Mesendoderm (in vitro differentiated cells): ENCODE measurements around the gene DCAF11.
A peak's percentile ranks its signal among the peaks of the same experiment; 100 is the strongest.

Experiments used
- DNase-seq: peaks from one replicate; pipeline ENCODE4 v3.0.0; 2013
- H2AK5ac ChIP-seq: 2 replicates; pipeline ENCODE4 v1.6.1; 2013; ENCODE audit warnings: low read length, inconsistent platforms
- H2BK120ac ChIP-seq: 2 replicates; pipeline ENCODE4 v1.6.1; 2013; ENCODE audit warnings: low read depth, mild to moderate bottlenecking, low read length, moderate library complexity, mixed read lengths
- H2BK15ac ChIP-seq: replicated peaks from 2 replicates; pipeline ENCODE4 v1.6.1; 2013; ENCODE audit warnings: low read depth, mild to moderate bottlenecking, moderate library complexity
- H2BK5ac ChIP-seq: 2 replicates; pipeline ENCODE4 v1.6.1; 2013; ENCODE audit warnings: low read length, inconsistent platforms
- H3K18ac ChIP-seq: 2 replicates; pipeline ENCODE4 v1.6.1; 2013; ENCODE audit warnings: mild to moderate bottlenecking, low read length, mixed read lengths
- H3K23ac ChIP-seq: one replicate; pipeline ENCODE4 v1.6.1; 2013; ENCODE audit warnings: low read length
- H3K27ac ChIP-seq: 2 replicates; pipeline ENCODE4 v1.5.1; 2013; ENCODE audit warnings: low read depth, mild to moderate bottlenecking, inconsistent platforms, low read length, moderate library complexity
- H3K27me3 ChIP-seq: 2 replicates; pipeline ENCODE4 v1.6.1; 2013; ENCODE audit warnings: low read length, control low read depth, mild to moderate bottlenecking, inconsistent platforms; ENCODE audit not compliant: insufficient read depth, poor library complexity
- H3K36me3 ChIP-seq: 2 replicates; pipeline ENCODE4 v1.6.1; 2013; ENCODE audit warnings: low read length, inconsistent platforms; ENCODE audit not compliant: control insufficient read depth, insufficient read depth
- H3K4ac ChIP-seq: one replicate; pipeline ENCODE4 v1.6.1; 2013; ENCODE audit warnings: low read depth, mild to moderate bottlenecking, low read length, moderate library complexity
- H3K4me1 ChIP-seq: 2 replicates; pipeline ENCODE4 v1.6.1; 2013; ENCODE audit warnings: low read depth, low read length, inconsistent platforms; ENCODE audit not compliant: control insufficient read depth
- H3K4me2 ChIP-seq: 2 replicates; pipeline ENCODE4 v1.6.1; 2013; ENCODE audit warnings: low read length
- H3K4me3 ChIP-seq: 2 replicates; pipeline ENCODE4 v1.5.1; 2013; ENCODE audit warnings: mild to moderate bottlenecking, low read length
- H3K56ac ChIP-seq: one replicate; pipeline ENCODE4 v1.6.1; 2013; ENCODE audit warnings: low read length
- H3K79me1 ChIP-seq: 2 replicates; pipeline ENCODE4 v1.6.1; 2013; ENCODE audit warnings: low read length, inconsistent platforms
- H3K79me2 ChIP-seq: 2 replicates; pipeline ENCODE4 v1.6.1; 2013; ENCODE audit warnings: mild to moderate bottlenecking, low read length; ENCODE audit not compliant: control insufficient read depth, insufficient read depth
- H3K9ac ChIP-seq: 2 replicates; pipeline ENCODE4 v1.6.1; 2013; ENCODE audit warnings: low read length, inconsistent platforms
- H4K5ac ChIP-seq: one replicate; pipeline ENCODE4 v1.6.1; 2013; ENCODE audit warnings: low read length
- H4K8ac ChIP-seq: one replicate; pipeline ENCODE4 v1.6.1; 2013; ENCODE audit warnings: low read depth, mild to moderate bottlenecking, control low read depth, low read length, moderate library complexity
- WGBS: extraction: QIAGEN DNeasy Blood & Tissue Kit; methylation state at CpG from one replicate; pipeline ENCODE4 v1.1.7; 2013; ENCODE audit warnings: low lambda C conversion rate, missing lambda C conversion rate; ENCODE audit not compliant: insufficient coverage; ENCODE audit errors: extremely low coverage; 5-methylcytosine and 5-hydroxymethylcytosine counted together

DCAF11 gene

GRCh38 chr14:24164518-24164991 lies 50.0 kb downstream of the DCAF11 start:
- H3K4me3 ChIP-seq, result no peak overlapping the region

GRCh38 chr14:24165785-24166184 lies 51.2 kb downstream of the DCAF11 start:
- Histone ChIP-seq H2AK5ac (no peak overlapping the region), H3K27ac (no peak overlapping the region), H3K4me3 (no peak overlapping the region), H4K5ac (no peak overlapping the region), H3K9ac (no peak overlapping the region), H2BK5ac (no peak overlapping the region), H3K4ac (no peak overlapping the region), H3K36me3 (peaks cover 9% of the 10 kb centered on the region), H3K79me1 (peaks cover 2% of the 10 kb centered on the region), H3K4me2 (no peak overlapping the region), H3K18ac (no peak overlapping the region), H3K56ac (no peak overlapping the region), H4K8ac (no peak overlapping the region), H3K23ac (no peak overlapping the region), H3K27me3 (no peaks in the 10 kb centered on the region), H2BK120ac (no peak overlapping the region), H2BK15ac (no peak overlapping the region), H3K4me1 (peaks cover 5% of the 10 kb centered on the region), H3K79me2 (no peaks in the 10 kb centered on the region)
- no peak for DNase-seq
- no CpG with 5 or more reads among the region's 5 CpGs for WGBS

More at GRCh38 chr14:24164518-24164991, 50.0 kb downstream of the DCAF11 start:
- Histone ChIP-seq H3K18ac (no peak overlapping the region), H3K9ac (no peak overlapping the region), H2AK5ac (no peak overlapping the region), H2BK120ac (no peak overlapping the region), H3K79me2 (no peaks in the 10 kb centered on the region), H3K27me3 (no peaks in the 10 kb centered on the region), H3K4me1 (peaks cover 5% of the 10 kb centered on the region), H3K23ac (no peak overlapping the region), H4K8ac (no peak overlapping the region), H3K4me2 (no peak overlapping the region), H3K56ac (no peak overlapping the region), H3K4ac (no peak overlapping the region), H2BK15ac (no peak overlapping the region), H4K5ac (no peak overlapping the region), H3K27ac (no peak overlapping the region), H2BK5ac (no peak overlapping the region), H3K79me1 (peaks cover 2% of the 10 kb centered on the region), H3K36me3 (peaks cover 11% of the 10 kb centered on the region)
- DNase-seq, result no peak
- no CpG with 5 or more reads among the region's 14 CpGs for WGBS

- H3K36me3 ChIP-seq, result peaks cover 6% of the 10 kb centered on the region
- H3K27ac ChIP-seq, result no peak overlapping the region
- H3K79me1 ChIP-seq, result no peaks in the 10 kb centered on the region
- no peak overlapping the region for H2BK5ac ChIP-seq
- H3K4me3 ChIP-seq, result no peak overlapping the region
- H2BK120ac ChIP-seq, result no peak overlapping the region
- peaks cover 3% of the 10 kb centered on the region for H3K4me1 ChIP-seq
- H2BK15ac ChIP-seq, result no peak overlapping the region
- H3K27me3 ChIP-seq, result no peaks in the 10 kb centered on the region
- no peak overlapping the region for H3K18ac ChIP-seq
- no peak for DNase-seq
- no peak overlapping the region for H4K5ac ChIP-seq
- H3K9ac ChIP-seq, result no peak overlapping the region
- H4K8ac ChIP-seq, result no peak overlapping the region
- no peaks in the 10 kb centered on the region for H3K79me2 ChIP-seq
- no peak overlapping the region for H3K56ac ChIP-seq
- H3K4ac ChIP-seq, result no peak overlapping the region
- no CpG with 5 or more reads among the region's 3 CpGs for WGBS
- no peak overlapping the region for H2AK5ac ChIP-seq
- H3K4me2 ChIP-seq, result no peak overlapping the region
- no peak overlapping the region for H3K23ac ChIP-seq
Measured at GRCh38 chr14:24167469-24168114, 53.0 kb downstream of the DCAF11 start.

GRCh38 chr14:24171422-24172260 lies 57.1 kb downstream of the DCAF11 start, which contains the start of gene REC8:
Gene REC8 (plus strand): TSS chr14:24172080. CDS start chr14:24172553, 473 bp downstream.
- Histone ChIP-seq H2BK5ac (no peak within 1 kb of the TSS), H3K27me3 (no peaks in the 10 kb centered on the region), H3K4me1 (peaks cover 3% of the 10 kb centered on the region), H2BK15ac (no peak within 1 kb of the TSS), H4K8ac (no peak within 1 kb of the TSS), H3K4me3 (peak within 1 kb of the TSS; percentile 57), H3K9ac (peak within 1 kb of the TSS; percentile 75), H3K4me2 (peak within 1 kb of the TSS; percentile 92), H2BK120ac (no peak within 1 kb of the TSS), H3K79me1 (no peaks in the 10 kb centered on the region), H3K18ac (no peak within 1 kb of the TSS), H4K5ac (no peak within 1 kb of the TSS), H3K27ac (no peak within 1 kb of the TSS), H3K56ac (peak within 1 kb of the TSS; percentile 85), H3K23ac (no peak within 1 kb of the TSS), H3K4ac (no peak within 1 kb of the TSS), H3K36me3 (no peaks in the 10 kb centered on the region), H2AK5ac (no peak within 1 kb of the TSS), H3K79me2 (no peaks in the 10 kb centered on the region)
- peak; percentile 99 for DNase-seq
- WGBS, result no CpG with 5 or more reads among the region's 63 CpGs

- Histone ChIP-seq H2AK5ac (no peak overlapping the region), H3K23ac (no peak overlapping the region), H3K9ac (peak overlapping the region; percentile 75), H3K79me1 (no peaks in the 10 kb centered on the region), H3K4me1 (peaks cover 3% of the 10 kb centered on the region), H4K8ac (no peak overlapping the region), H2BK5ac (no peak overlapping the region), H3K4me2 (peak overlapping the region; percentile 92), H3K79me2 (no peaks in the 10 kb centered on the region), H2BK120ac (no peak overlapping the region), H3K56ac (peak overlapping the region; percentile 85), H4K5ac (no peak overlapping the region), H3K4ac (no peak overlapping the region), H3K36me3 (no peaks in the 10 kb centered on the region), H3K4me3 (peak overlapping the region; percentile 57), H3K27ac (no peak overlapping the region), H2BK15ac (no peak overlapping the region), H3K27me3 (no peaks in the 10 kb centered on the region), H3K18ac (no peak overlapping the region)
- DNase-seq, result no peak
- no CpG with 5 or more reads among the region's 30 CpGs for WGBS
Measured at GRCh38 chr14:24172261-24172860, 57.8 kb downstream of the DCAF11 start.
